HEK293 (cell line): ENCODE results near the gene CTAGE9.
"Not testable (repeated sequence)": the region's sequence is repeated elsewhere in the genome, so short reads cannot be mapped to it uniquely, and the experiment has no call there.

ENCODE experiments used
- CTCF ChIA-PET: fragments of 350-600 bp; formaldehyde crosslinking; extraction: SDS; loops from one replicate; lab custom pipeline; 2021; ENCODE audit warnings: antibody characterized with exemption; lab: Yijun Ruan, JAX
- POLR2A ChIA-PET: fragments of 300-600 bp; formaldehyde crosslinking; extraction: SDS; loops from one replicate; lab custom pipeline; 2020; ENCODE audit warnings: antibody characterized with exemption, inconsistent platforms; lab: Yijun Ruan, JAX
- H3K27ac ChIP-seq: fragments of 200-500 bp; sonication (Bioruptor generic); 2 replicates; pipeline ENCODE4 v1.5.1; 2014; ENCODE audit warnings: low read depth, low read length, control low read depth, inconsistent platforms; ENCODE audit errors: extremely low read depth
- H3K36me3 ChIP-seq, 2 experiments: fragments of 200-500 bp in 1 of 2; sonication (Bioruptor generic) in 1 of 2; 1 replicate in 1 of 2; 2 replicates in 1 of 2; pipeline ENCODE4 v1.5.1; 2014 to 2017; ENCODE audit warnings: inconsistent platforms in 2 of 2, low read length in 2 of 2; ENCODE audit not compliant: control insufficient read depth in 2 of 2, insufficient read depth in 1 of 2
- H3K4me1 ChIP-seq: fragments of 200-500 bp; sonication (Bioruptor generic); 2 replicates; pipeline ENCODE4 v1.5.1; 2014; ENCODE audit warnings: mild to moderate bottlenecking, low read length, inconsistent platforms; ENCODE audit not compliant: control insufficient read depth, insufficient read depth
- H3K4me3 ChIP-seq: 2 replicates; pipeline ENCODE4 v1.5.1; 2011; ENCODE audit warnings: low read depth, mild to moderate bottlenecking, control low read depth, low read length, moderate library complexity
- H3K9me3 ChIP-seq: fragments of 200-500 bp; sonication (Bioruptor generic); 2 replicates; pipeline ENCODE4 v1.5.1; 2014; ENCODE audit warnings: low read depth, low read length, inconsistent platforms; ENCODE audit not compliant: control insufficient read depth, insufficient read depth
- HOXD13 ChIP-seq: sonication (generic); formaldehyde crosslinking; IDR thresholded peaks from 2 replicates; pipeline ENCODE4 v1.8.0; 2022; ENCODE audit warnings: missing genetic modification reagents, borderline replicate concordance
- KLF10 ChIP-seq: fragments of 450-650 bp; IDR thresholded peaks from 2 replicates; pipeline ENCODE4 v1.5.1; 2018; ENCODE audit warnings: missing biosample characterization, mild to moderate bottlenecking, missing genetic modification characterization
- PRDM1 ChIP-seq: fragments of 450-650 bp; formaldehyde crosslinking; IDR thresholded peaks from 2 replicates; pipeline ENCODE4; 2016; ENCODE audit warnings: missing biosample characterization, missing genetic modification characterization
- SETDB1 ChIP-seq: IDR thresholded peaks from one replicate; pipeline ENCODE4 v1.6.1; 2017; ENCODE audit warnings: mild to moderate bottlenecking, low read length, moderate library complexity, mixed read lengths; ENCODE audit not compliant: insufficient read length
- ZFP37 ChIP-seq: fragments of 450-650 bp; formaldehyde crosslinking; IDR thresholded peaks from 2 replicates; pipeline ENCODE4 v1.5.1; 2016; ENCODE audit warnings: missing biosample characterization, missing genetic modification characterization
- ZNF274 ChIP-seq, 2 experiments: fragments of 200-500 bp in 1 of 2; fragments of 450-650 bp in 1 of 2; sonication (Bioruptor generic) in 1 of 2; formaldehyde crosslinking in 1 of 2; IDR thresholded peaks; 2 replicates each; pipeline versions ENCODE4 v1.5.1 to v1.6.1; 2014 to 2016; ENCODE audit warnings: borderline replicate concordance in 1 of 2, inconsistent platforms in 1 of 2, low read length in 1 of 2, missing biosample characterization in 1 of 2, missing genetic modification characterization in 1 of 2
- ZNF530 ChIP-seq: fragments of 450-650 bp; formaldehyde crosslinking; IDR thresholded peaks from 2 replicates; pipeline ENCODE4 v1.5.1; 2016; ENCODE audit warnings: low read depth, missing biosample characterization, missing genetic modification characterization
- TF ChIP-seq, protein P1 (sequence below): fragments of 450-650 bp; formaldehyde crosslinking; IDR thresholded peaks from 2 replicates; pipeline ENCODE4 v1.5.1; 2016; ENCODE audit warnings: missing biosample characterization, missing genetic modification characterization
- TF ChIP-seq, protein P2 (sequence below): fragments of 450-650 bp; formaldehyde crosslinking; IDR thresholded peaks from 2 replicates; pipeline ENCODE4 v1.5.1; 2016; ENCODE audit warnings: missing biosample characterization, missing genetic modification characterization
- TF ChIP-seq, protein P3 (sequence below): fragments of 450-650 bp; formaldehyde crosslinking; IDR thresholded peaks from 2 replicates; pipeline ENCODE4 v1.5.1; 2016; ENCODE audit warnings: missing biosample characterization, missing genetic modification characterization
- TF ChIP-seq, protein P4 (sequence below): fragments of 450-650 bp; formaldehyde crosslinking; IDR thresholded peaks from 2 replicates; pipeline ENCODE4 v1.5.1; 2016; ENCODE audit warnings: missing biosample characterization, missing genetic modification characterization

The CTAGE9 gene

DNA sequence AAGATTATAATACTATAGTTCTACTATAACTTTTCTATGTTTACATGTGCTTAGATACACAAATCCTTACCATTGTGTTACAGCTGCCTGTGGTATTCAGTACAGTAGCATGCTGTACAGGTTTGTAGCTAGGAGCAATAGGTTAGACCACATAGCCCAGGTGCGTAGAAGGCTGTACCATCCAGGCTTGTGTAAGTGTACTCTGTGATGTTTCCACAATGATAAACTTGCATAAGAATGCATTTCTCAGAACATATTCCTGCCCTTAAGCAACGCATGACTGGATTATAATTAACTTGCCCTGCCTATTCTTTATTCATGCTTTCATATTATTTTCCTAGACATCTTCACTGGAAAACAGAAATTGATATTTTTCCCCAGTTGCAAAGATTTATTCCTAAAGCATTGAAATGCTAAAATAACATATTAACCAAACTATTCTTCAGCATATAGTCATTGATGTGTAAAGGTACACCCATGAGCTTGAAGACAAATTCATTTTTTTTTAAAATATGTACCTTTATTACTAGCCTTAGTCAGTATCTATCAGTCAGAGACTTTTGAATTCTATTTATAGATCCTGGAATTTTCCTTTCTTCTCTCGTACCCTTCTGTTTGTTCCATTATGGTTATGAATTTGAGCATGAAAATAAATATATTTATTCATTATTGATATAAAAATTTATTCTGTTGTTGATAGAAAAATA, 7.2 kb upstream of the CTAGE9 start (continued):
- TF ChIP-seq, protein P1, sequence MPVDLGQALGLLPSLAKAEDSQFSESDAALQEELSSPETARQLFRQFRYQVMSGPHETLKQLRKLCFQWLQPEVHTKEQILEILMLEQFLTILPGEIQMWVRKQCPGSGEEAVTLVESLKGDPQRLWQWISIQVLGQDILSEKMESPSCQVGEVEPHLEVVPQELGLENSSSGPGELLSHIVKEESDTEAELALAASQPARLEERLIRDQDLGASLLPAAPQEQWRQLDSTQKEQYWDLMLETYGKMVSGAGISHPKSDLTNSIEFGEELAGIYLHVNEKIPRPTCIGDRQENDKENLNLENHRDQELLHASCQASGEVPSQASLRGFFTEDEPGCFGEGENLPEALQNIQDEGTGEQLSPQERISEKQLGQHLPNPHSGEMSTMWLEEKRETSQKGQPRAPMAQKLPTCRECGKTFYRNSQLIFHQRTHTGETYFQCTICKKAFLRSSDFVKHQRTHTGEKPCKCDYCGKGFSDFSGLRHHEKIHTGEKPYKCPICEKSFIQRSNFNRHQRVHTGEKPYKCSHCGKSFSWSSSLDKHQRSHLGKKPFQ (tag by site-specific recombination): no peak
- no peak for TF ChIP-seq SETDB1
- no peak for TF ChIP-seq ZNF530 (tag by site-specific recombination)
- TF ChIP-seq HOXD13 (CRISPR knock-in tag): no peak
- TF ChIP-seq, protein P2, sequence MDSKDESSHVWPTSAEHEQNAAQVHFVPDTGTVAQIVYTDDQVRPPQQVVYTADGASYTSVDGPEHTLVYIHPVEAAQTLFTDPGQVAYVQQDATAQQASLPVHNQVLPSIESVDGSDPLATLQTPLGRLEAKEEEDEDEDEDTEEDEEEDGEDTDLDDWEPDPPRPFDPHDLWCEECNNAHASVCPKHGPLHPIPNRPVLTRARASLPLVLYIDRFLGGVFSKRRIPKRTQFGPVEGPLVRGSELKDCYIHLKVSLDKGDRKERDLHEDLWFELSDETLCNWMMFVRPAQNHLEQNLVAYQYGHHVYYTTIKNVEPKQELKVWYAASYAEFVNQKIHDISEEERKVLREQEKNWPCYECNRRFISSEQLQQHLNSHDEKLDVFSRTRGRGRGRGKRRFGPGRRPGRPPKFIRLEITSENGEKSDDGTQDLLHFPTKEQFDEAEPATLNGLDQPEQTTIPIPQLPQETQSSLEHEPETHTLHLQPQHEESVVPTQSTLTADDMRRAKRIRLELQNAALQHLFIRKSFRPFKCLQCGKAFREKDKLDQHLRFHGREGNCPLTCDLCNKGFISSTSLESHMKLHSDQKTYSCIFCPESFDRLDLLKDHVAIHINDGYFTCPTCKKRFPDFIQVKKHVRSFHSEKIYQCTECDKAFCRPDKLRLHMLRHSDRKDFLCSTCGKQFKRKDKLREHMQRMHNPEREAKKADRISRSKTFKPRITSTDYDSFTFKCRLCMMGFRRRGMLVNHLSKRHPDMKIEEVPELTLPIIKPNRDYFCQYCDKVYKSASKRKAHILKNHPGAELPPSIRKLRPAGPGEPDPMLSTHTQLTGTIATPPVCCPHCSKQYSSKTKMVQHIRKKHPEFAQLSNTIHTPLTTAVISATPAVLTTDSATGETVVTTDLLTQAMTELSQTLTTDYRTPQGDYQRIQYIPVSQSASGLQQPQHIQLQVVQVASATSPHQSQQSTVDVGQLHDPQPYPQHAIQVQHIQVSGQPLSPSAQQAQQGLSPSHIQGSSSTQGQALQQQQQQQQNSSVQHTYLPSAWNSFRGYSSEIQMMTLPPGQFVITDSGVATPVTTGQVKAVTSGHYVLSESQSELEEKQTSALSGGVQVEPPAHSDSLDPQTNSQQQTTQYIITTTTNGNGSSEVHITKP (tag by site-specific recombination): no peak
- TF ChIP-seq PRDM1 (tag by site-specific recombination): no peak
- no peak for TF ChIP-seq ZFP37
- TF ChIP-seq KLF10: no peak
- TF ChIP-seq ZNF274 (IDR thresholded peaks at IDR 0.05; ENCODE audit: low read length): no peak
- no peak for TF ChIP-seq ZNF274 (tag by site-specific recombination; IDR thresholded peaks at IDR 0.05; ENCODE audit: borderline replicate concordance)
- TF ChIP-seq, protein P3, sequence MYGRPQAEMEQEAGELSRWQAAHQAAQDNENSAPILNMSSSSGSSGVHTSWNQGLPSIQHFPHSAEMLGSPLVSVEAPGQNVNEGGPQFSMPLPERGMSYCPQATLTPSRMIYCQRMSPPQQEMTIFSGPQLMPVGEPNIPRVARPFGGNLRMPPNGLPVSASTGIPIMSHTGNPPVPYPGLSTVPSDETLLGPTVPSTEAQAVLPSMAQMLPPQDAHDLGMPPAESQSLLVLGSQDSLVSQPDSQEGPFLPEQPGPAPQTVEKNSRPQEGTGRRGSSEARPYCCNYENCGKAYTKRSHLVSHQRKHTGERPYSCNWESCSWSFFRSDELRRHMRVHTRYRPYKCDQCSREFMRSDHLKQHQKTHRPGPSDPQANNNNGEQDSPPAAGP (tag by site-specific recombination): no peak
- TF ChIP-seq, protein P4, sequence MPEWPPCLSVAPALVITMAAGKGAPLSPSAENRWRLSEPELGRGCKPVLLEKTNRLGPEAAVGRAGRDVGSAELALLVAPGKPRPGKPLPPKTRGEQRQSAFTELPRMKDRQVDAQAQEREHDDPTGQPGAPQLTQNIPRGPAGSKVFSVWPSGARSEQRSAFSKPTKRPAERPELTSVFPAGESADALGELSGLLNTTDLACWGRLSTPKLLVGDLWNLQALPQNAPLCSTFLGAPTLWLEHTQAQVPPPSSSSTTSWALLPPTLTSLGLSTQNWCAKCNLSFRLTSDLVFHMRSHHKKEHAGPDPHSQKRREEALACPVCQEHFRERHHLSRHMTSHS (tag by site-specific recombination): no peak

DNA sequence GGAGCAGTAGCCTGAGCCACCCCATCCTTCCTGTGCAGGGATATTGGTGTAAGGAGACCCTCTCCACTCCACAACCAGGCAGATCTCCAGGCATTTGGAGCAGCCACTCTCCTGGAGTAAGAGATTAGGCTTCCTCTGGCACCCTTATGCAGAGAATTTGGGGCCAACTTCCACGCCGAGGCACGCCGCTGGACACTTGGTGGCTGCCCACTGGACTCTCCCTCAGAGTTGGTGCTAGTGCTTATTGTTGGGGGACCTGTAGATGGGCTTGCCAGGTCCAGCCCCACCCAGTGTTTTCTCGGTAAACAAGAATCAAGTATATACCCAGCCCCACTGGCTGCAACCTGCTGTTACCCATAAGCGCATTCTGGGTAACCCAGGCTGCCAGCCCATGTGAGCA, 4.8 kb upstream of the CTAGE9 start:
- CTCF ChIA-PET, POLR2A ChIA-PET, H3K9me3 ChIP-seq, H3K27ac ChIP-seq, H3K4me1 ChIP-seq, H3K4me3 ChIP-seq, H3K36me3 ChIP-seq: not testable (repeated sequence)

DNA sequence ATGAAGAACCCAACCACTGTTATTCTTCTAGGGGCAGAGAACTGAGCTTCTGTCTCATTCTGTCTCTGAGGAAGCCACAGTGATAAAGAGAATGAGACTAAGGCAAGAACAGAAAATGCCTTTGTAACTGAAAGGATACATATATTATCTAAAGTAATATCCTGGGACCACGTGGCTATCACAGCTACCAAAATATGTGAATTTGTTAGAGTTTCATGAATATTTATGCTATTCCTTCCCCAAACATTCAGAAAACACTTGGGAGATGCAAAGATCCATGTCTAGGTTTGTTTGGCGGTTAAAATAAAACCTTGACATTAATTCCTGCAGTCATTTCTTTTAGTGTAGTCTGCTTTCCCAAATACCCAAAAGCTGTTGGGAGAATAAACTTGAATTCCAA, 6.9 kb downstream of the CTAGE9 start:
- H3K4me3 ChIP-seq, H3K4me1 ChIP-seq, CTCF ChIA-PET, H3K27ac ChIP-seq, H3K36me3 ChIP-seq, POLR2A ChIA-PET, H3K9me3 ChIP-seq: not testable (repeated sequence)

DNA sequence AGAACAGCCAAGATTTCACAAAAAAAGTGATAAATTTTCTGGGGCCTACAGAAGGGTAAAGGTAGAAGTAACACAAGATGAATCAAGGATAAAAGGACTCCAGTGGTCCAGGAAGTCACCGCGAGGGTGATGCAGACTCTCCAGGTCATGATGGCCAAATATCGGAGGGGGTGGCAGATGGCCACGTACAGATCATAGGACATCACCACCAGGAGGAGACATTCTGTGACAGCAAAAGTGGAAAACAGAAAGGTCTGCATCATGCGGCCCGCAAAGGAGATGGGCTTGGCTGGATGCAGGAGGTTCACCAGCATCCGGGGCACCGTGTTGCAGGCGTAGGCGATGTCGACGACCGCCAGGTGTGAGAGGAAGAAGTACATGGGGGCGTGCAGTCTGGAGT, 10.0 kb downstream of the CTAGE9 start:
- POLR2A ChIA-PET, H3K36me3 ChIP-seq, CTCF ChIA-PET: not testable (repeated sequence)

More for the DNA sequence above, 10.0 kb downstream of the CTAGE9 start:
- H3K27ac ChIP-seq, H3K4me1 ChIP-seq, H3K9me3 ChIP-seq, H3K4me3 ChIP-seq: not testable (repeated sequence)
